Cardiac muscle cell (in vitro differentiated cells and primary cell): ENCODE measurements around the gene GNPTG. TPM values are rescaled to one million over a fixed set of nuclear protein-coding genes. Genes with fewer than 3 reads are reported as not detected.

Experiments used
- DNase-seq, 2 donors: peaks; one replicate each; pipeline versions ENCODE4 v3.0.0 to v3.0.0-alpha.2; 2010 to 2017; ENCODE audit warnings: low read depth in 1 of 2, low spot score in 1 of 2
- H3K27ac ChIP-seq: fragments of 200-600 bp; sonication (generic); 2 replicates; pipeline ENCODE4 v1.5.1; 2016
- H3K27me3 ChIP-seq: fragments of 200-600 bp; sonication (generic); 2 replicates; pipeline ENCODE4 v1.6.0; 2016; ENCODE audit warnings: control low read depth
- H3K36me3 ChIP-seq: fragments of 200-600 bp; sonication (generic); 2 replicates; pipeline ENCODE4 v1.5.1; 2016; ENCODE audit warnings: control low read depth
- H3K4me1 ChIP-seq: fragments of 200-600 bp; sonication (generic); 2 replicates; pipeline ENCODE4 v1.8.1; 2017; ENCODE audit warnings: low read depth, mild to moderate bottlenecking, mixed run types
- H3K4me3 ChIP-seq: fragments of 200-600 bp; sonication (generic); 2 replicates; pipeline ENCODE4 v1.5.1; 2016; ENCODE audit warnings: mild to moderate bottlenecking
- H3K9me3 ChIP-seq: fragments of 200-600 bp; sonication (generic); 2 replicates; pipeline ENCODE4 v1.5.1; 2017; ENCODE audit warnings: low read depth, mild to moderate bottlenecking, control low read depth
- CTCF ChIP-seq: IDR thresholded peaks from 2 replicates; pipeline ENCODE4 v1.5.1; 2012; ENCODE audit warnings: low read depth, mild to moderate bottlenecking, low read length
- polyA plus RNA-seq: library from polyadenylated mRNA; unstranded; fragments of >200 nt; fragmentation: Nextera tagmentation; extraction: Ambion mirVana; gene quantifications from 2 replicates; pipeline ENCODE4 v1.2.1, GENCODE V29; 2016
- total RNA-seq: library from RNA; depleted of rRNA; stranded (reverse); fragments of >200 nt; gene quantifications from 2 replicates; pipeline ENCODE4 v1.2.3, GENCODE V29; 2016

The GNPTG gene
- total and polyA plus RNA-seq, 2 experiments from 2014 or later = 57.0 to 60.3 TPM

- H3K27ac ChIP-seq = no peak overlapping the region
Measured at GRCh38 chr16:1330931-1331711, 20.6 kb upstream of the GNPTG start.

GRCh38 chr16:1331712-1332617 lies 19.8 kb upstream of the GNPTG start:
- H3K4me1 ChIP-seq = no peaks in the 10 kb centered on the region
- TF ChIP-seq CTCF = no peak
- H3K27ac ChIP-seq = no peak overlapping the region
- no peak overlapping the region for H3K4me3 ChIP-seq
- DNase-seq = peak in 1 of 2 donors; percentile 77
- peaks cover 66% of the 10 kb centered on the region for H3K27me3 ChIP-seq
- H3K36me3 ChIP-seq = no peaks in the 10 kb centered on the region
- H3K9me3 ChIP-seq = no peaks in the 10 kb centered on the region

More at GRCh38 chr16:1330931-1331711, 20.6 kb upstream of the GNPTG start:
- no peak for TF ChIP-seq CTCF
- DNase-seq = no peak
- Histone ChIP-seq H3K4me1 (no peaks in the 10 kb centered on the region), H3K9me3 (no peaks in the 10 kb centered on the region), H3K4me3 (no peak overlapping the region), H3K27me3 (peaks cover 58% of the 10 kb centered on the region), H3K36me3 (no peaks in the 10 kb centered on the region)

- no peaks in the 10 kb centered on the region for H3K4me1 ChIP-seq
- TF ChIP-seq CTCF = no peak
- no peak overlapping the region for H3K4me3 ChIP-seq
- no peaks in the 10 kb centered on the region for H3K9me3 ChIP-seq
- no peak for DNase-seq
- H3K36me3 ChIP-seq = no peaks in the 10 kb centered on the region
- H3K27me3 ChIP-seq = peaks cover 73% of the 10 kb centered on the region
- no peak overlapping the region for H3K27ac ChIP-seq
Measured at GRCh38 chr16:1332618-1333148, 19.0 kb upstream of the GNPTG start.

GRCh38 chr16:1333149-1333812 lies 18.4 kb upstream of the GNPTG start, which contains the start of gene BAIAP3:
Gene BAIAP3, plus strand, starts transcription at chr16:1333645. Its CDS starts 4,905 bp downstream, at chr16:1338550.
- peak; percentile 25 to 52 for DNase-seq
- peak within 1 kb of the TSS; percentile 16 for H3K4me3 ChIP-seq
- H3K27me3 ChIP-seq = peaks cover 78% of the 10 kb centered on the region

More at GRCh38 chr16:1333149-1333812, 18.4 kb upstream of the GNPTG start, which contains the start of gene BAIAP3:
- no peaks in the 10 kb centered on the region for H3K4me1 ChIP-seq
- TF ChIP-seq CTCF = no peak
- H3K36me3 ChIP-seq = no peaks in the 10 kb centered on the region
- H3K9me3 ChIP-seq = no peaks in the 10 kb centered on the region
- no peak within 1 kb of the TSS for H3K27ac ChIP-seq
